ENCODE results near the gene KIF5C.

Gene KIF5C

DNA sequence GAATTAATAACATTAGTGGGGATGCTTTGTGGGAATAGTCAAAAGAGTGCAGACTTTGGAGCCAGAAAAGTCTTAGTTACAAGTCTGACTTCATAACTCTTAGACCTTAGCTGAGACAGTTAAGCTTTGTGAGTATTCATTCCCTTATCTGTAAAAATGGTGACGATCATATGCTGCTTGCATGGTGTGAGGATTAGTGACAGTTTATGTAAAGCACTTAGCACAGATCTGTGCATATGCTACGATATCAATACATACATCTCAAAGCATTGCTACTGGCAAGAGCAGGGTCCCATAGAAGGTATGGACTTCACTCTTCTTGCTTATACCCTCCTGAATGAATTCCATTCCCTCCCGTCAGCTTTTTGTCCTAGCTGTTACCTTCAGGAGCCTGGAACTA lies 106.8 kb downstream of the KIF5C start:
- no peak overlapping the region for H3K27ac ChIP-seq

DNA sequence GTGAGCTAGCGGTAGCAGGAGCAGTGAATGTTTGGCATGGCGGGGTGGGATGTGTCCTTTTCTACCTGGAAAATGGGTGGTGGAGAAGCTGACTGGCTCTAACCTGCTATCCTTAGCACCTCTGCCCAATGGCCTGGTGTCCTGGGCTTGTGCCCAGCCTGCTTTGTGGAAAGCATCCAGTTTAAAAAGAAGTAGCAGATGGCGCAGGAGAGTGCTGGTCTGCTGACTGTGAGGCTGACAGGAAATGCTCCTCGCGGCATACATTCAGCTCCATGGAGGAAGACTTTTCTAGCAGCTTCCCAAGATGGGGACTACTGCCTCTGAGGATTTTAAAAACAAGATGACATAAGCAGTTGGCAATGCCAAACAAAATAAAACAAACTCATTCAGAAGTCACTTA lies 107.3 kb downstream of the KIF5C start:
- H3K4me1 ChIP-seq: no peaks in the 10 kb centered on the region
- no peaks in the 10 kb centered on the region for H3K9me3 ChIP-seq (ENCODE audit: control insufficient read depth, low read length)
- no peaks in the 10 kb centered on the region for H3K79me2 ChIP-seq
- H3K4me2 ChIP-seq (ENCODE audit: low read length): no peak overlapping the region
- no peak overlapping the region for H2AFZ ChIP-seq
- no peaks in the 10 kb centered on the region for H3K36me3 ChIP-seq (ENCODE audit: control insufficient read depth, insufficient read depth, low read length)
- no peak overlapping the region for H3K4me3 ChIP-seq (ENCODE audit: low read depth, low read length)
- no peak overlapping the region for H3K27ac ChIP-seq
- no peak overlapping the region for H3K9ac ChIP-seq
- TF ChIP-seq, protein P1, sequence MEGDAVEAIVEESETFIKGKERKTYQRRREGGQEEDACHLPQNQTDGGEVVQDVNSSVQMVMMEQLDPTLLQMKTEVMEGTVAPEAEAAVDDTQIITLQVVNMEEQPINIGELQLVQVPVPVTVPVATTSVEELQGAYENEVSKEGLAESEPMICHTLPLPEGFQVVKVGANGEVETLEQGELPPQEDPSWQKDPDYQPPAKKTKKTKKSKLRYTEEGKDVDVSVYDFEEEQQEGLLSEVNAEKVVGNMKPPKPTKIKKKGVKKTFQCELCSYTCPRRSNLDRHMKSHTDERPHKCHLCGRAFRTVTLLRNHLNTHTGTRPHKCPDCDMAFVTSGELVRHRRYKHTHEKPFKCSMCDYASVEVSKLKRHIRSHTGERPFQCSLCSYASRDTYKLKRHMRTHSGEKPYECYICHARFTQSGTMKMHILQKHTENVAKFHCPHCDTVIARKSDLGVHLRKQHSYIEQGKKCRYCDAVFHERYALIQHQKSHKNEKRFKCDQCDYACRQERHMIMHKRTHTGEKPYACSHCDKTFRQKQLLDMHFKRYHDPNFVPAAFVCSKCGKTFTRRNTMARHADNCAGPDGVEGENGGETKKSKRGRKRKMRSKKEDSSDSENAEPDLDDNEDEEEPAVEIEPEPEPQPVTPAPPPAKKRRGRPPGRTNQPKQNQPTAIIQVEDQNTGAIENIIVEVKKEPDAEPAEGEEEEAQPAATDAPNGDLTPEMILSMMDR (IDR thresholded peaks at IDR 0.05): no peak
- no peaks in the 10 kb centered on the region for H3K27me3 ChIP-seq (ENCODE audit: control insufficient read depth, insufficient read depth, low read length)

More for the DNA sequence above, 106.8 kb downstream of the KIF5C start:
- Histone ChIP-seq H3K79me2 (no peaks in the 10 kb centered on the region), H3K9ac (no peak overlapping the region), H3K9me3 (ENCODE audit: control insufficient read depth, low read length) (no peaks in the 10 kb centered on the region), H3K36me3 (ENCODE audit: control insufficient read depth, insufficient read depth, low read length) (no peaks in the 10 kb centered on the region), H2AFZ (no peak overlapping the region), H3K27me3 (ENCODE audit: control insufficient read depth, insufficient read depth, low read length) (no peaks in the 10 kb centered on the region), H3K4me2 (ENCODE audit: low read length) (no peak overlapping the region), H3K4me3 (ENCODE audit: low read depth, low read length) (no peak overlapping the region), H3K4me1 (no peaks in the 10 kb centered on the region)
- TF ChIP-seq, protein P1 (IDR thresholded peaks at IDR 0.05): no peak

DNA sequence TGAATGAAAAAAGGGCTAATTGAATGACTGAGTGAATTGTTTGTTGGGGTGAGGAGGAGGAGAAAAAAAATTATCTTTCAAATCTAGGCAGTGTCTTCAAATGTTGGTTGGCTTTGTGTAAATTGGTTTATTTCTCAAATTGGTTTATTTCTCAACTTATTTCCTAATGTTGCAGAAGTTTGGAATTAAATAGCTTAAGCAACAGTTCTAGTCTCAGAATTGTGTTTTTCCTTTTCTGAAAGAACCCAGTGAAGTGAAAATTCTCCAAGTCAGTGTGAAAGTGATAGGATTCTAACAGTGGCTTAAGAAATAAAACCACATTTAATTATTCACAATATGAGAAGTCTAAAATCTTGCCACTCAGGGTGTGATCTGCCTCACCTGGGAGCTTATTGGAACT lies 108.9 kb downstream of the KIF5C start:
- no peaks in the 10 kb centered on the region for H3K27me3 ChIP-seq (ENCODE audit: control insufficient read depth, insufficient read depth, low read length)
- TF ChIP-seq, protein P1 (IDR thresholded peaks at IDR 0.05): no peak
- no peaks in the 10 kb centered on the region for H3K36me3 ChIP-seq (ENCODE audit: control insufficient read depth, insufficient read depth, low read length)
- H3K9me3 ChIP-seq (ENCODE audit: control insufficient read depth, low read length): no peaks in the 10 kb centered on the region
- no peak overlapping the region for H3K9ac ChIP-seq
- no peaks in the 10 kb centered on the region for H3K79me2 ChIP-seq
- no peak overlapping the region for H3K4me2 ChIP-seq (ENCODE audit: low read length)
- no peak overlapping the region for H2AFZ ChIP-seq
- no peak overlapping the region for H3K27ac ChIP-seq
- no peaks in the 10 kb centered on the region for H3K4me1 ChIP-seq
- H3K4me3 ChIP-seq (ENCODE audit: low read depth, low read length): no peak overlapping the region

DNA sequence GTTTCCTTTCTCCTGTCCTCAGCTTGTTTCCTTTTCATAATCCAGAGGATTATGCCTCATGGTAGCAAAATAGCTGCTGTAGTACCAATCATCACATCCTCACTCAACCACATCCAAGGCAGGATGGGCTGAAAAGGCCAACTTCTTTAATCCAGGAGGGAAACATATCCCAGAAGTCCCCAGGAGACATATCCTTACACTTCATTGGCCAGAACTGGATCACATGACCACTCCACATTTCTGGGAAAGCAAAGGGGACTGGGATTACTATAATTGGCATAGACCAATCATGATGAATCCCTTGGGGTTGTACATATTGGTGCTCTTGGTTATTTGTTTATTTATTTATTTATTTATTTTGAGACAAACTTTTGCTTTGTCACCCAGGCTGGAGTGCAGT lies 109.4 kb downstream of the KIF5C start:
- TF ChIP-seq, protein P1 (IDR thresholded peaks at IDR 0.05): no peak

DNA sequence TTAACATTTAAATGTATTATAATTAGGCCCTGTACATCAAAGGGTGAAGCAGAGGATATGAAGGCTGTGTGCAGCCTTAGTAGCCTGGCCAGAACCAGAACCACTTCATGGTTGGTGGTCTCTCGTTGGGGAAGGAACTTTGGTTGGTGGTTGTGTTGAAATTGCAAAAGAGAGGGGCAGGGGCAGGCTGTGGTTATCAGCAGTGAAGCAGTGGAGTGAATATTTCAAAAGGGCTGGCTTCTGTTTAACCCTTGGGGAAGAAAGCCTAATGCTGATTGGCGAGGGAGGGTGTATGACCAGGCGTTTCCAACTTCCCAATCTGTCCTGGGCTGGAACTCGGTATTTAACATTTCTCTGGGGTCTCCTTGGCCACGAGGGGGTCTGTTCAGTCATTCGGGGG lies 112.3 kb downstream of the KIF5C start:
- Histone ChIP-seq H3K4me3 (ENCODE audit: low read depth, low read length) (no peak overlapping the region), H3K27ac (no peak overlapping the region), H3K9me3 (ENCODE audit: control insufficient read depth, low read length) (no peaks in the 10 kb centered on the region), H3K27me3 (ENCODE audit: control insufficient read depth, insufficient read depth, low read length) (no peaks in the 10 kb centered on the region), H3K4me2 (ENCODE audit: low read length) (no peak overlapping the region), H2AFZ (no peak overlapping the region), H3K4me1 (no peaks in the 10 kb centered on the region), H3K79me2 (no peaks in the 10 kb centered on the region), H3K36me3 (ENCODE audit: control insufficient read depth, insufficient read depth, low read length) (no peaks in the 10 kb centered on the region), H3K9ac (no peak overlapping the region)
- TF ChIP-seq, protein P1 (IDR thresholded peaks at IDR 0.05): no peak

More for the DNA sequence above, 109.4 kb downstream of the KIF5C start:
- H3K27ac ChIP-seq: no peak overlapping the region
- no peaks in the 10 kb centered on the region for H3K9me3 ChIP-seq (ENCODE audit: control insufficient read depth, low read length)
- no peak overlapping the region for H3K4me3 ChIP-seq (ENCODE audit: low read depth, low read length)
- no peak overlapping the region for H2AFZ ChIP-seq
- no peaks in the 10 kb centered on the region for H3K36me3 ChIP-seq (ENCODE audit: control insufficient read depth, insufficient read depth, low read length)
- no peak overlapping the region for H3K4me2 ChIP-seq (ENCODE audit: low read length)
- no peaks in the 10 kb centered on the region for H3K4me1 ChIP-seq
- no peaks in the 10 kb centered on the region for H3K79me2 ChIP-seq
- no peaks in the 10 kb centered on the region for H3K27me3 ChIP-seq (ENCODE audit: control insufficient read depth, insufficient read depth, low read length)
- H3K9ac ChIP-seq: no peak overlapping the region
